ENCODE data around the gene TSLP. TPM values are rescaled to one million over a fixed set of nuclear protein-coding genes. Genes with fewer than 3 reads are reported as not detected.

TSLP gene
- total and polyA plus RNA-seq, 2 of the 8 experiments (the other 6 are each of a cell fraction or from before 2014, with no cell fraction given), result 0.39 to 1.9 TPM

DNA sequence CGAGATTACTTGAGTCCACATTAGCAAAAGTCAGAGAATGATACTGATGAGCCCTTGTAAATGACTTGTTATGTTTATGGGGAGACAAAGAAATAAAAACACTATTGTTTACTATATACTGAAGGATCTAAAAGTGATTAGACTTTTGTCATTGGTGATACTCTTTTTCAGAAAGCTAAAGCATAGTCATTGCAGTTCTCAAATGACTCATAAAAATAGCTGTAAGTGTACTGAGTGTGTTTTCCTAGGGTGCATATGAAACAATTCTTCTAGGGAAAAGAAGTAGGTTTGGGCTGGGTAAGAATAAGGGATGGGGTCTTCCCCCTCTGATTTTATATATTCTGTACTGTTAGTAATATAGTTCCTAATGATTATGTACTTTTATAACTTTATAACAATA, 53.3 kb downstream of the TSLP start (continued):
- TF ChIP-seq, protein P1, sequence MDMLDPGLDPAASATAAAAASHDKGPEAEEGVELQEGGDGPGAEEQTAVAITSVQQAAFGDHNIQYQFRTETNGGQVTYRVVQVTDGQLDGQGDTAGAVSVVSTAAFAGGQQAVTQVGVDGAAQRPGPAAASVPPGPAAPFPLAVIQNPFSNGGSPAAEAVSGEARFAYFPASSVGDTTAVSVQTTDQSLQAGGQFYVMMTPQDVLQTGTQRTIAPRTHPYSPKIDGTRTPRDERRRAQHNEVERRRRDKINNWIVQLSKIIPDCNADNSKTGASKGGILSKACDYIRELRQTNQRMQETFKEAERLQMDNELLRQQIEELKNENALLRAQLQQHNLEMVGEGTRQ (IDR thresholded peaks at IDR 0.05; ENCODE audit: low read length), result no peak
- no peak for TF ChIP-seq TBP (IDR thresholded peaks at IDR 0.05; ENCODE audit: low read depth, low read length)
- TF ChIP-seq GABPA (IDR thresholded peaks at IDR 0.05; ENCODE audit: borderline replicate concordance, insufficient read depth, low read length), result no peak
- no peak for TF ChIP-seq CTBP2 (IDR thresholded peaks at IDR 0.05; ENCODE audit: borderline replicate concordance, insufficient read depth, insufficient read length, low read length)
